Breast epithelium (tissue), 3 donors: ENCODE data around the gene SSB.

Source experiments
- CTCF ChIP-seq, 3 donors: fragments of 450-650 bp; IDR thresholded peaks; one replicate each; pipeline ENCODE4 v1.5.1; 2016 to 2017; ENCODE audit warnings: antibody characterized with exemption in 3 of 3, mild to moderate bottlenecking in 3 of 3, moderate library complexity in 3 of 3
- POLR2A ChIP-seq: fragments of 450-650 bp; IDR thresholded peaks from one replicate; pipeline ENCODE4 v1.6.1; 2016; ENCODE audit warnings: antibody characterized with exemption, mild to moderate bottlenecking, moderate library complexity

- no peak for TF ChIP-seq CTCF (IDR thresholded peaks at IDR 0.05)
- no peak for TF ChIP-seq POLR2A
These were observed 7.9 kb downstream of the SSB start for GRCh38 chr2:169806586-169806985.
